ENCODE data around the gene ROBO3. TPM values are rescaled to one million over a fixed set of nuclear protein-coding genes. Genes with fewer than 3 reads are reported as not detected.
A peak's percentile ranks its signal among the peaks of the same experiment; 100 is the strongest.

ROBO3 gene, protein sequence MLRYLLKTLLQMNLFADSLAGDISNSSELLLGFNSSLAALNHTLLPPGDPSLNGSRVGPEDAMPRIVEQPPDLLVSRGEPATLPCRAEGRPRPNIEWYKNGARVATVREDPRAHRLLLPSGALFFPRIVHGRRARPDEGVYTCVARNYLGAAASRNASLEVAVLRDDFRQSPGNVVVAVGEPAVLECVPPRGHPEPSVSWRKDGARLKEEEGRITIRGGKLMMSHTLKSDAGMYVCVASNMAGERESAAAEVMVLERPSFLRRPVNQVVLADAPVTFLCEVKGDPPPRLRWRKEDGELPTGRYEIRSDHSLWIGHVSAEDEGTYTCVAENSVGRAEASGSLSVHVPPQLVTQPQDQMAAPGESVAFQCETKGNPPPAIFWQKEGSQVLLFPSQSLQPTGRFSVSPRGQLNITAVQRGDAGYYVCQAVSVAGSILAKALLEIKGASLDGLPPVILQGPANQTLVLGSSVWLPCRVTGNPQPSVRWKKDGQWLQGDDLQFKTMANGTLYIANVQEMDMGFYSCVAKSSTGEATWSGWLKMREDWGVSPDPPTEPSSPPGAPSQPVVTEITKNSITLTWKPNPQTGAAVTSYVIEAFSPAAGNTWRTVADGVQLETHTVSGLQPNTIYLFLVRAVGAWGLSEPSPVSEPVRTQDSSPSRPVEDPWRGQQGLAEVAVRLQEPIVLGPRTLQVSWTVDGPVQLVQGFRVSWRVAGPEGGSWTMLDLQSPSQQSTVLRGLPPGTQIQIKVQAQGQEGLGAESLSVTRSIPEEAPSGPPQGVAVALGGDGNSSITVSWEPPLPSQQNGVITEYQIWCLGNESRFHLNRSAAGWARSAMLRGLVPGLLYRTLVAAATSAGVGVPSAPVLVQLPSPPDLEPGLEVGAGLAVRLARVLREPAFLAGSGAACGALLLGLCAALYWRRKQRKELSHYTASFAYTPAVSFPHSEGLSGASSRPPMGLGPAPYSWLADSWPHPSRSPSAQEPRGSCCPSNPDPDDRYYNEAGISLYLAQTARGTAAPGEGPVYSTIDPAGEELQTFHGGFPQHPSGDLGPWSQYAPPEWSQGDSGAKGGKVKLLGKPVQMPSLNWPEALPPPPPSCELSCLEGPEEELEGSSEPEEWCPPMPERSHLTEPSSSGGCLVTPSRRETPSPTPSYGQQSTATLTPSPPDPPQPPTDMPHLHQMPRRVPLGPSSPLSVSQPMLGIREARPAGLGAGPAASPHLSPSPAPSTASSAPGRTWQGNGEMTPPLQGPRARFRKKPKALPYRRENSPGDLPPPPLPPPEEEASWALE (N-terminal part only)
- 1 to 10 TPM; 1.9 to 3.3 (median 2.6) TPM for total RNA-seq (2021; fragmentation: NEBNext Ultra II Directional; extraction: Animal tissue kit (Norgen Biotek cat#: 25700))
- long read RNA-seq: 0 reads

DNA sequence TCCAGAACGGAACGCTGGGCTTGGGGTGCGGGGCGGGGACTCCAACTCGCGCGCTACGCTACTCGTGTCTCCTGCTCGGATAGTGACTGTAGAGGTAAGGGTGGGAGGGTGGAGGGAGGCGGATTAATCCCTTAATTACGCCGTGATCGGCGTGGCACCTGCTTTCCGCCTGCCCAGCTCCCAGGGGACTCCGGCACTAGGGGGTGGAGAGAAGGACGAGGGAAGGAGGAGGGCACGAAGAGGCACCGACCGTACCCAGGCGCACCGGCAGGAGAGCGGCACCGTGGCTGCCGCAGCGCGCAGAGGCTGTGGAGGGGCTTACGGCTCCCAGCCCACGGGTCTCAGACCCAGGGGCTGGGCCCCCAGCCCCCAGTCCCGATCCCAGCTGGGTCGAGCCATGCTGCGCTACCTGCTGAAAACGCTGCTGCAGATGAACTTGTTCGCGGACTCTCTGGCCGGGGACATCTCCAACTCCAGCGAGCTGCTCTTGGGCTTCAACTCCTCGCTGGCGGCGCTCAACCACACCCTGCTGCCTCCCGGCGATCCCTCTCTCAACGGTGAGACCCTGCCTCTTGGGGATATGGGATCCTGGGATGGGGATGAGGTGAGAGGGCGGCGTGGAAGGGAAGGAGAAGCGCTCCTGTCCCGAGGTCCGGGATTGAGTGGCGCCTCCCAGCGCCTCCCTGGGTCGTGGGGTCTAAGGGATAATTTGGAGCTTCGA, at the start of gene ROBO3:
Gene ROBO3 (plus strand): TSS at position 252 of the 721 bp plus-strand sequence. CDS start 146 bp downstream, at position 398.
- Mint-ChIP-seq H3K36me3 (ENCODE audit: low read depth) (no peaks in the 10 kb centered on the region), H3K4me1 (ENCODE audit: low read depth) (peaks cover 19% of the 10 kb centered on the region), H3K27me3 (ENCODE audit: insufficient read depth) (peaks cover 67% of the 10 kb centered on the region), H3K27ac (no peak within 1 kb of the TSS), H3K9me3 (no peaks in the 10 kb centered on the region), H3K4me3 (peak within 1 kb of the TSS; percentile 64; the same call in 1 of the 2 replicates)
- DNase-seq: no peak
- TF ChIP-seq, protein P1, sequence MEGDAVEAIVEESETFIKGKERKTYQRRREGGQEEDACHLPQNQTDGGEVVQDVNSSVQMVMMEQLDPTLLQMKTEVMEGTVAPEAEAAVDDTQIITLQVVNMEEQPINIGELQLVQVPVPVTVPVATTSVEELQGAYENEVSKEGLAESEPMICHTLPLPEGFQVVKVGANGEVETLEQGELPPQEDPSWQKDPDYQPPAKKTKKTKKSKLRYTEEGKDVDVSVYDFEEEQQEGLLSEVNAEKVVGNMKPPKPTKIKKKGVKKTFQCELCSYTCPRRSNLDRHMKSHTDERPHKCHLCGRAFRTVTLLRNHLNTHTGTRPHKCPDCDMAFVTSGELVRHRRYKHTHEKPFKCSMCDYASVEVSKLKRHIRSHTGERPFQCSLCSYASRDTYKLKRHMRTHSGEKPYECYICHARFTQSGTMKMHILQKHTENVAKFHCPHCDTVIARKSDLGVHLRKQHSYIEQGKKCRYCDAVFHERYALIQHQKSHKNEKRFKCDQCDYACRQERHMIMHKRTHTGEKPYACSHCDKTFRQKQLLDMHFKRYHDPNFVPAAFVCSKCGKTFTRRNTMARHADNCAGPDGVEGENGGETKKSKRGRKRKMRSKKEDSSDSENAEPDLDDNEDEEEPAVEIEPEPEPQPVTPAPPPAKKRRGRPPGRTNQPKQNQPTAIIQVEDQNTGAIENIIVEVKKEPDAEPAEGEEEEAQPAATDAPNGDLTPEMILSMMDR (IDR thresholded peaks at IDR 0.05): no peak

DNA sequence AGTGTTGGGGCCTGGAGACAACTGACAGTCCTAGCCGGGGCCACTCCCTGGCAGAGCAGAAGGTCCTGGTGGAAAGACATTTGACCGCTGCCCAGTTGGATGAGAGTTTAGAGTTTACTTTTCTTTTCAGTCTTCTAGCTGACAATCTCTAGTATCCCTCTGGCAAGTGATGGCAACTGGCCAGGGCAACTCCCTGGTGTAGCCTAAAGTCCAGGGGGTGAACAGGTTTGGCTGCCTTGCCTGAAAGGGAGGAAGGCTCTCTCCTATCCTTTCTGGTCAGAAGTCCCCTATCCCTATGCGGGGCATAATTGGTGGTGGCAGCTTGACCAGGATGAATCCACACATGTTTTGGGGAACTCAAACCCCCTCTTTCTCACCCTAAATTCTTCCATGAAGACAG, 48.2 kb upstream of the ROBO3 start:
- H3K27ac Mint-ChIP-seq: no peak overlapping the region
- H3K27me3 Mint-ChIP-seq (ENCODE audit: insufficient read depth): peaks cover 37% of the 10 kb centered on the region

DNA sequence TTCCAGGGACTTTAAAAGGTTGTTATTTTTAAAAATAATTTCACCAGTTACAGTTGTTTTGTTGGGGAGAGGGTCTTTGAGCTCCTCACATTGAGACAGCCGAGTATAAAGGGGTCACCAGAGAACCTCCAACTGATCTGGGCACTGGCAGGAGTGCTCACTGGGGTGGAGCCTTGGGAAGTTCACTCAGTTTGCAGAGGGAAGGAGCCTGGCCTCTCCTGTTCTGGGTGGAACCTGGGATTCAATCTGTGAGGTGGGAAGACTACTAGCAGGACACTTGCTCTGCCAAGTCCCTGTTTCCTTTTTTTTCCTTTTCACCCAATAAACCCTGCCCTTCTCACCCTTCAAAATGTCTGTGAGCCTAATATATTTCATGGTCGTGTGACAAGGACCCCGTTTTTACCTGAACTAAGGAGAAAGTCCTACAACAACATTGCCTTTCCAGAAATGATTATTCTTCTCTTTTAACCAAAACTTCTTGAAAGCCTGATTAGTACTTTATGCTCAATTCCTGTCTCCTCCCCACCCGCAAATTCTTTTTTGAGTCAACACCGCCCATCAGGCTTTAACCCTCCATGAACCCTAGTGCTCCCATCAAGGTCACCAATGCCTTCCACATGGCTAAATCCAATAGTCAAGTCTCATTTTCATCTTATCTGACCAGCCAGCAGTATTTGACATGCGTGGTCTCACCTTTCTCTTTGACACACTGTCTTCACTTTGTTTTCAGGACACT, 43.1 kb upstream of the ROBO3 start:
- no peaks in the 10 kb centered on the region for H3K9me3 Mint-ChIP-seq
- DNase-seq: no peak
- H3K4me3 Mint-ChIP-seq: no peak overlapping the region
- H3K4me1 Mint-ChIP-seq (ENCODE audit: low read depth): no peaks in the 10 kb centered on the region; the same call in 1 of the 2 replicates
- no peak overlapping the region for H3K27ac Mint-ChIP-seq
- TF ChIP-seq, protein P1 (IDR thresholded peaks at IDR 0.05): no peak
- no peaks in the 10 kb centered on the region; the same call in 1 of the 2 replicates for H3K36me3 Mint-ChIP-seq (ENCODE audit: low read depth)
- peaks cover 58% of the 10 kb centered on the region for H3K27me3 Mint-ChIP-seq (ENCODE audit: insufficient read depth)

More for the DNA sequence above, 48.2 kb upstream of the ROBO3 start:
- TF ChIP-seq, protein P1 (IDR thresholded peaks at IDR 0.05): no peak
- Mint-ChIP-seq H3K4me1 (ENCODE audit: low read depth) (peaks cover 23% of the 10 kb centered on the region), H3K36me3 (ENCODE audit: low read depth) (no peaks in the 10 kb centered on the region; the same call in 1 of the 2 replicates), H3K4me3 (no peak overlapping the region), H3K9me3 (no peaks in the 10 kb centered on the region)
- no peak for DNase-seq

DNA sequence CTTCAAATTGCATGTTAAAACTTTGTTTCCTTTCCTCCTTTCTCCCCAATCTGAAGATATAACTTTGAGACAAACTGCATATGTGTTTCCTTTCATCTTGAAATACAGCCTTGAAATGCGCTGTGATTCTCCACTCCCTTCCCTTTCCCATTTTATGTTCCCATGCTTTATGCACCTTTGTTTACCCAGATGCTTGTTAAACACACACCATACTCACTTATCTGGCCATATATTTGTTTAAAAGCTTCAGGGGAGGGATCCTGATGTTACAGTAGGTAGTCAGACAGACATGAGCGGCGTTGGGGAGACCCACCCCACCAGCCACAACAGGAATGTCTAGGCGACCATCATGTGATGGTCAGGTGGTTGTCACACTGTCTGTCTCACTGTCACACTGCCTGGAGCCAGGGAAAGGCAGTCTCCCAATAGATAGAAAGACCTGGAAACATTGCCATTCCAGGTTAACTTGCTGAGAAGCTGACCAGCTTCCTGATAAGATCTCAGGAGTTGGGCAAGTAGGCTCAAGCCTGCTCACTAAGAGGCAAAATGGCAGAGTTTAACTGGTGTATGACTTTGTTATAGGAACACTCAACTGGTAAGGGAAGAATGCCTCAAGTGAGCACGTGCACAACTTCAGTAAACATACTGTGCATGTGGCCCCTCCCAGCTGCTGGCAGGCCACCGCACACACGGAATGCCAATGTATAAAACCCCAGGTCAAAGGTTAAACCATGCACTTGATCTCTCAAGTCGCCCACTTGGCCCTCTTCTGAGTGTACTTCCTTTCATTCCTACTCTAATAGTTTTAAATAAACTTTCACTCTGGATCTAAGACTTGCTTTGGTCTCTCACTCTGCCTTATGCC, 41.5 kb upstream of the ROBO3 start:
- no peaks in the 10 kb centered on the region for H3K36me3 Mint-ChIP-seq (ENCODE audit: low read depth)
- no peaks in the 10 kb centered on the region; the same call in 1 of the 2 replicates for H3K4me1 Mint-ChIP-seq (ENCODE audit: low read depth)
- no peak overlapping the region for H3K4me3 Mint-ChIP-seq
- H3K27me3 Mint-ChIP-seq (ENCODE audit: insufficient read depth): peaks cover 44% of the 10 kb centered on the region
- H3K27ac Mint-ChIP-seq: no peak overlapping the region
- H3K9me3 Mint-ChIP-seq: no peaks in the 10 kb centered on the region
- TF ChIP-seq, protein P1 (IDR thresholded peaks at IDR 0.05): no peak
- no peak for DNase-seq

Measured in HFFc6 (cell line).